Measurements from ENCODE around the gene OPRL1.
A peak's percentile ranks its signal among the peaks of the same experiment; 100 is the strongest.

The OPRL1 gene

GRCh38 chr20:64056889-64057627, 22.8 kb upstream of the OPRL1 start:
- DNase-seq, result no peak

GRCh38 chr20:64057628-64058498, 22.0 kb upstream of the OPRL1 start:
- DNase-seq, result peak; percentile 54 to 60

GRCh38 chr20:64058536-64058935, 21.3 kb upstream of the OPRL1 start:
- DNase-seq, result no peak

GRCh38 chr20:64062276-64062595, 17.6 kb upstream of the OPRL1 start:
- no peak for DNase-seq

- DNase-seq, result peak; percentile 90 to 96
Measured at GRCh38 chr20:64062596-64063388, 17.1 kb upstream of the OPRL1 start, which contains the start of gene TCEA2. Gene TCEA2, plus strand, starts transcription at chr20:64063198. Its CDS starts 115 bp downstream, at chr20:64063313.

GRCh38 chr20:64063389-64064144, 16.3 kb upstream of the OPRL1 start:
- DNase-seq, result peak in 1 of 2 experiments; percentile 24

GRCh38 chr20:64064145-64064698, 15.7 kb upstream of the OPRL1 start:
- DNase-seq, result peak in 1 of 2 experiments; percentile 27

- no peak for DNase-seq
Measured at GRCh38 chr20:64065062-64065973, 14.6 kb upstream of the OPRL1 start.

GRCh38 chr20:64065974-64066343, 13.9 kb upstream of the OPRL1 start:
- peak; percentile 83 to 91 for DNase-seq

GRCh38 chr20:64067005-64067632, 12.8 kb upstream of the OPRL1 start:
- DNase-seq, result peak in 1 of 2 experiments; percentile 24

GRCh38 chr20:64067733-64068307, 12.1 kb upstream of the OPRL1 start:
- no peak for DNase-seq

GRCh38 chr20:64068386-64069208, 11.3 kb upstream of the OPRL1 start:
- DNase-seq, result no peak

- DNase-seq, result no peak
Measured at GRCh38 chr20:64069209-64069613, 10.7 kb upstream of the OPRL1 start.

- DNase-seq, result peak in 1 of 2 experiments; percentile 29
Measured at GRCh38 chr20:64069614-64070243, 10.2 kb upstream of the OPRL1 start.

- DNase-seq, result no peak
Measured at GRCh38 chr20:64070244-64070993, 9.5 kb upstream of the OPRL1 start.

- DNase-seq, result no peak
Measured at GRCh38 chr20:64071341-64072332, 8.2 kb upstream of the OPRL1 start.

All from SW 1271 (cell line).